Neural progenitor cell (in vitro differentiated cells): Measurements from ENCODE around the gene COP1. TPM values are rescaled to one million over a fixed set of nuclear protein-coding genes. Genes with fewer than 3 reads are reported as not detected.

Experiments
- DNase-seq: peaks from one replicate; pipeline ENCODE4 v3.0.0-alpha.2; 2016; ENCODE audit warnings: low spot score
- H2AFZ ChIP-seq: fragments of 200-600 bp; sonication (generic); replicated peaks from 2 replicates; pipeline ENCODE4 v1.6.1; 2016; ENCODE audit warnings: antibody characterized with exemption
- H3F3A ChIP-seq: fragments of 200-600 bp; sonication (generic); 2 replicates; pipeline ENCODE4 v1.6.1; 2016; ENCODE audit warnings: antibody characterized with exemption, low read depth
- H3K27ac ChIP-seq: fragments of 200-600 bp; sonication (generic); 2 replicates; pipeline ENCODE4 v1.5.1; 2016; ENCODE audit warnings: mild to moderate bottlenecking
- H3K27me3 ChIP-seq: fragments of 200-600 bp; sonication (generic); 2 replicates; pipeline ENCODE4 v1.6.1; 2016; ENCODE audit warnings: mild to moderate bottlenecking, moderate library complexity
- H3K36me3 ChIP-seq: fragments of 200-600 bp; sonication (generic); 2 replicates; pipeline ENCODE4 v1.5.1; 2016
- H3K4me1 ChIP-seq: fragments of 200-600 bp; sonication (generic); 2 replicates; pipeline ENCODE4 v1.6.1; 2016; ENCODE audit warnings: mixed run types
- H3K4me2 ChIP-seq: fragments of 200-600 bp; sonication (generic); 2 replicates; pipeline ENCODE4 v1.6.1; 2016
- H3K4me3 ChIP-seq: fragments of 200-600 bp; sonication (generic); 2 replicates; pipeline ENCODE4 v1.5.1; 2016
- H3K79me2 ChIP-seq: fragments of 200-600 bp; sonication (generic); 2 replicates; pipeline ENCODE4 v1.6.1; 2016; ENCODE audit warnings: low read depth
- H3K9ac ChIP-seq: fragments of 200-600 bp; sonication (generic); 2 replicates; pipeline ENCODE4 v1.6.1; 2016
- H3K9me3 ChIP-seq: fragments of 200-600 bp; sonication (generic); 2 replicates; pipeline ENCODE4 v1.5.1; 2016; ENCODE audit warnings: low read depth
- H4K20me1 ChIP-seq: fragments of 200-600 bp; sonication (generic); 2 replicates; pipeline ENCODE4 v1.6.1; 2016; ENCODE audit warnings: low read depth
- H3K27ac Mint-ChIP-seq: 3 replicates; pipeline ENCODE4 v1.8.0; 2021; ENCODE audit warnings: mixed read lengths
- H3K27me3 Mint-ChIP-seq: 2 replicates; pipeline ENCODE4 v1.8.0; 2022; ENCODE audit warnings: low read depth, mild to moderate bottlenecking, inconsistent platforms, moderate library complexity, mixed read lengths; ENCODE audit not compliant: insufficient read depth
- H3K36me3 Mint-ChIP-seq: 3 replicates; pipeline ENCODE4 v1.8.0; 2021; ENCODE audit warnings: mixed read lengths
- H3K4me1 Mint-ChIP-seq: 3 replicates; pipeline ENCODE4 v1.8.0; 2021; ENCODE audit warnings: mixed read lengths
- H3K4me3 Mint-ChIP-seq: 3 replicates; pipeline ENCODE4 v1.8.0; 2021; ENCODE audit warnings: mild to moderate bottlenecking, moderate library complexity, mixed read lengths
- H3K9me3 Mint-ChIP-seq: 3 replicates; pipeline ENCODE4 v1.8.0; 2020; ENCODE audit warnings: mixed read lengths
- EZH2 ChIP-seq: fragments of 200-600 bp; sonication (generic); IDR thresholded peaks from 2 replicates; pipeline ENCODE4 v1.6.1; 2017; ENCODE audit warnings: antibody characterized with exemption, mild to moderate bottlenecking, moderate library complexity
- EZH2phosphoT487 ChIP-seq: fragments of 200-600 bp; sonication (generic); IDR thresholded peaks from 2 replicates; pipeline ENCODE4 v1.6.1; 2017; ENCODE audit warnings: antibody characterized with exemption
- total RNA-seq: library from RNA; depleted of rRNA; stranded (reverse); fragments of >200 nt; gene quantifications from 2 replicates; pipeline ENCODE4 v1.2.3, GENCODE V29; 2015; ENCODE audit warnings: low replicate concordance
- TF ChIP-seq, protein P1 (sequence below): fragments of 200-600 bp; sonication (generic); IDR thresholded peaks from 2 replicates; pipeline ENCODE4 v1.5.1; 2017; ENCODE audit warnings: antibody characterized with exemption, mild to moderate bottlenecking

The COP1 gene
- total RNA-seq = 71.3 and 98.5 TPM in 2 replicates

DNA sequence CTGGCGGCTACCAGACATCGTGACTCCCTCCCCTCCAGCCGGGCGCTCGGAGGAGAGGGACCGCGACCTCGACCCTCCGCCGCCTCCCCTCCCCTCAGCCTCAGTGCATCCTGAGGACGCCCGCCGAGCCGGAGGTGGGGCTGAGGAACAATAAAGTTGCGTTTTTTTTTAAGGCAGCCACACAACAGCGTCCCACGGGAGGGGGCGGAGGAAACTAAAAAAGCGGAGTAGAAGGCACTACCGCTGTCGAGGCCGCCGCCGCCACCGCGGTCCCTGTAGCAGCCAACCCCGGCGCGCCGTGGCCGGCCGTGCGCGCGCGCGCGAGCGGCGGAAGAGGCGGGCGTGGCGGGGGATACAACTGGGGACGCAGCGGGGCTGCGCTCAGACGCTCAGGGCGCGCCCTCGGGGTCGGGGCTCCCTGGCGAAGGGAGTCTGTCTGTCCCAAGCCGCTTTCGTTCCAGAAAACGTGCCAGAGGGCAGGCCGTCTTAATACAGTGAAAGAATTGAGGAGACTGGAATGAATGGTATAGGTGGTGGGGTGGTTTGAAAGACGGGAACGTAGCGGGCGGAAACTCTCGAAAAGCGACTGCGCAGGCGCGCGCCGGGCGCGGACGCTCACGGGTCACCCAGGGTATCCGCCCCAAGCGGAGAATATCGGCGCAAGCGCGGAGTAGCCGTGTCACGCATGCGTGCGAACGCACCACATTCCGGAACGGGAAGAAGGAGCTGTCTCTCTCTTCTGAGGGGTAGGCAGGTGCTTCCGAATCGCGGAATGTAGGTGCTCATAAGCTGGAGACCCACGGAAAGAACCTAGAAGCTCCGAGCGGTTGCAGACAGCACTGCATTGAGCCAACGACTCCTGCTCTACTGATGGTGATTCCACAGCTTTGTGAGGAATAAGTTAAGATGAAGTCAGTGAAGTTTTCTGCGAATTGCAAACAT lies at the start of gene COP1:
Gene COP1, minus strand, starts transcription at position 326 of the 942 bp plus-strand sequence. Its CDS starts 308 bp downstream, at position 18.
- H4K20me1 ChIP-seq = peaks cover 34% of the 10 kb centered on the region
- peaks cover 57% of the 10 kb centered on the region for H3K79me2 ChIP-seq
- H3K27ac Mint-ChIP-seq = peak within 1 kb of the TSS; percentile 89
- H3K36me3 ChIP-seq = no peaks in the 10 kb centered on the region
- peak within 1 kb of the TSS; percentile 76 for H2AFZ ChIP-seq
- H3K4me2 ChIP-seq = peak within 1 kb of the TSS; percentile 91
- H3K27me3 ChIP-seq = no peaks in the 10 kb centered on the region
- peak within 1 kb of the TSS; percentile 93 for H3K27ac ChIP-seq
- peak within 1 kb of the TSS; percentile 88 for H3K4me3 ChIP-seq
- peaks cover 4% of the 10 kb centered on the region for H3K36me3 Mint-ChIP-seq
- H3K4me1 Mint-ChIP-seq = peaks cover 20% of the 10 kb centered on the region
- peaks cover 16% of the 10 kb centered on the region for H3F3A ChIP-seq
- TF ChIP-seq EZH2 = no peak
- TF ChIP-seq, protein P1, sequence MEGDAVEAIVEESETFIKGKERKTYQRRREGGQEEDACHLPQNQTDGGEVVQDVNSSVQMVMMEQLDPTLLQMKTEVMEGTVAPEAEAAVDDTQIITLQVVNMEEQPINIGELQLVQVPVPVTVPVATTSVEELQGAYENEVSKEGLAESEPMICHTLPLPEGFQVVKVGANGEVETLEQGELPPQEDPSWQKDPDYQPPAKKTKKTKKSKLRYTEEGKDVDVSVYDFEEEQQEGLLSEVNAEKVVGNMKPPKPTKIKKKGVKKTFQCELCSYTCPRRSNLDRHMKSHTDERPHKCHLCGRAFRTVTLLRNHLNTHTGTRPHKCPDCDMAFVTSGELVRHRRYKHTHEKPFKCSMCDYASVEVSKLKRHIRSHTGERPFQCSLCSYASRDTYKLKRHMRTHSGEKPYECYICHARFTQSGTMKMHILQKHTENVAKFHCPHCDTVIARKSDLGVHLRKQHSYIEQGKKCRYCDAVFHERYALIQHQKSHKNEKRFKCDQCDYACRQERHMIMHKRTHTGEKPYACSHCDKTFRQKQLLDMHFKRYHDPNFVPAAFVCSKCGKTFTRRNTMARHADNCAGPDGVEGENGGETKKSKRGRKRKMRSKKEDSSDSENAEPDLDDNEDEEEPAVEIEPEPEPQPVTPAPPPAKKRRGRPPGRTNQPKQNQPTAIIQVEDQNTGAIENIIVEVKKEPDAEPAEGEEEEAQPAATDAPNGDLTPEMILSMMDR = peak; percentile 5
- peak within 1 kb of the TSS; percentile 98 for H3K4me3 Mint-ChIP-seq
- H3K9ac ChIP-seq = peak within 1 kb of the TSS; percentile 64
- DNase-seq = peak; percentile 98
- peaks cover 2% of the 10 kb centered on the region for H3K27me3 Mint-ChIP-seq
- peaks cover 13% of the 10 kb centered on the region for H3K4me1 ChIP-seq
- H3K9me3 ChIP-seq = no peaks in the 10 kb centered on the region
- H3K9me3 Mint-ChIP-seq = no peaks in the 10 kb centered on the region

DNA sequence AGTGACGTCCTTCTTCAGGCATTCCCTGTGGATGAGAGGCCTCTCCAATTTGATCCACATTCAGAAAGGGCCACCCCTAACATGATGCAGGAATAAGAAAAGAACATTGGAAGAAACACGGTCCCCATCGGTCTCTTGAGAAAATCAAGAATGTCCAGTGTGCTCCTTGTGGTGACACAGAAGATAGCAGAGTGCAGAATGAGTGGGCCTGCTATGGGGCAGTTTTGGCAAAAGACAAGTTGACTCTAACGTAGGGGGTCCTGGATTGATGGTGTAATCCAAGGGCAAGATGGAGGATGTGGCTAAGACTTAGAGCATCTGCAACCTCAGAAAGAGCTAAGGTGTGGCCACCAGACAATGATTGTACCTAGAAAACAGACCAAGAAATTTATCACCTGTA lies 45.1 kb upstream of the COP1 start:
- Histone ChIP-seq H2AFZ (no peak overlapping the region), H3K27me3 (no peaks in the 10 kb centered on the region), H4K20me1 (no peaks in the 10 kb centered on the region), H3K9ac (no peak overlapping the region), H3K79me2 (no peaks in the 10 kb centered on the region), H3F3A (no peaks in the 10 kb centered on the region), H3K4me3 (no peak overlapping the region), H3K4me1 (no peaks in the 10 kb centered on the region), H3K27ac (no peak overlapping the region), H3K4me2 (no peak overlapping the region), H3K9me3 (no peaks in the 10 kb centered on the region), H3K36me3 (no peaks in the 10 kb centered on the region)
- TF ChIP-seq EZH2phosphoT487 (no peak), EZH2 (no peak)
- TF ChIP-seq, protein P1 = no peak
- Mint-ChIP-seq H3K36me3 (no peaks in the 10 kb centered on the region), H3K4me3 (no peak overlapping the region), H3K4me1 (no peaks in the 10 kb centered on the region), H3K9me3 (no peaks in the 10 kb centered on the region), H3K27me3 (no peaks in the 10 kb centered on the region), H3K27ac (no peak overlapping the region)
- no peak for DNase-seq

DNA sequence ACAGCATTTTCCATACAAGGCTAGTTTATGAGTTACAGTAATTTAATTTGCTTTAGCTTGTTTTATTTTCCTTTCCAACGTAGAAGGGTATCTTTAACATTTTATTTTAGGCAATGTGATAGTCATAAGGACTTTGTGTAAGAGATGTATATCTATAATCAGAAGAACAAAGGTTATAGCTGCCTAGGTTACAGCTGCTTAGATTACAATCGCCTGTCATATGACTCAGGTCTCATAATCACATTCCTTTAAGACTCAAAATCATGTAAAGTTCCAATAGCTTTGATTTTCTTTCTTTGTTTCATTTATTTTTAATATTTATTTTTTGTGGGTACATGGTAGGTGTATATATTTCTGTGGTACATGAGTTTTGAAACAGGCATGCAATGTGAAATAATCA lies 37.8 kb upstream of the COP1 start:
- Histone ChIP-seq H2AFZ (no peak overlapping the region), H3K4me3 (no peak overlapping the region), H3K79me2 (no peaks in the 10 kb centered on the region), H3K27ac (no peak overlapping the region), H3K27me3 (no peaks in the 10 kb centered on the region), H3K9me3 (no peaks in the 10 kb centered on the region), H3K36me3 (no peaks in the 10 kb centered on the region), H4K20me1 (no peaks in the 10 kb centered on the region), H3K9ac (no peak overlapping the region), H3F3A (no peaks in the 10 kb centered on the region), H3K4me1 (no peaks in the 10 kb centered on the region), H3K4me2 (no peak overlapping the region)
- no peaks in the 10 kb centered on the region for H3K4me1 Mint-ChIP-seq
- H3K4me3 Mint-ChIP-seq = no peak overlapping the region
- no peak overlapping the region for H3K27ac Mint-ChIP-seq
- no peaks in the 10 kb centered on the region for H3K27me3 Mint-ChIP-seq
- no peak for DNase-seq
- no peaks in the 10 kb centered on the region for H3K36me3 Mint-ChIP-seq
- no peaks in the 10 kb centered on the region for H3K9me3 Mint-ChIP-seq
- TF ChIP-seq, protein P1 = no peak
- TF ChIP-seq EZH2 (no peak), EZH2phosphoT487 (no peak)
